H9 (cell line): ENCODE results near the gene SCFD1. TPM values are rescaled to one million over a fixed set of nuclear protein-coding genes. Genes with fewer than 3 reads are reported as not detected.

ENCODE experiments used
- DNase-seq: peaks from one replicate; pipeline ENCODE4 v3.0.0-alpha.2; 2017
- H2AFZ ChIP-seq: one replicate; pipeline ENCODE4 v1.6.1; 2013; ENCODE audit warnings: mild to moderate bottlenecking, low read length, control low read depth, moderate library complexity
- H2AK5ac ChIP-seq: 2 replicates; pipeline ENCODE4 v1.6.1; 2013; ENCODE audit warnings: low read length, control low read depth, mixed read lengths; ENCODE audit not compliant: insufficient read length
- H2BK120ac ChIP-seq: one replicate; pipeline ENCODE4 v1.6.1; 2013; ENCODE audit warnings: low read depth, mild to moderate bottlenecking, low read length, control low read depth, inconsistent platforms; ENCODE audit not compliant: poor library complexity, severe bottlenecking
- H2BK12ac ChIP-seq: 2 replicates; pipeline ENCODE4 v1.6.1; 2013; ENCODE audit warnings: low read length, control low read depth, mixed read lengths, low read depth; ENCODE audit not compliant: insufficient read length
- H2BK15ac ChIP-seq: 2 replicates; pipeline ENCODE4 v1.6.1; 2013; ENCODE audit warnings: low read depth, low read length, control low read depth
- H2BK20ac ChIP-seq: one replicate; pipeline ENCODE4 v1.6.1; 2013; ENCODE audit warnings: low read depth, mild to moderate bottlenecking, low read length, control low read depth, inconsistent platforms; ENCODE audit not compliant: poor library complexity, severe bottlenecking
- H2BK5ac ChIP-seq: 2 replicates; pipeline ENCODE4 v1.6.1; 2013; ENCODE audit warnings: low read length, control low read depth, mixed read lengths; ENCODE audit not compliant: insufficient read length
- H3K14ac ChIP-seq: 2 replicates; pipeline ENCODE4 v1.6.1; 2013; ENCODE audit warnings: low read length, control low read depth; ENCODE audit not compliant: insufficient read depth
- H3K18ac ChIP-seq: 2 replicates; pipeline ENCODE4 v1.6.1; 2013; ENCODE audit warnings: low read depth, mild to moderate bottlenecking, mixed read lengths, low read length, control low read depth; ENCODE audit not compliant: insufficient read length
- H3K23ac ChIP-seq: 2 replicates; pipeline ENCODE4 v1.6.1; 2013; ENCODE audit warnings: low read length, control low read depth, mixed read lengths, low read depth; ENCODE audit not compliant: insufficient read length
- H3K23me2 ChIP-seq: 2 replicates; pipeline ENCODE4 v1.6.1; 2013; ENCODE audit warnings: low read depth, mild to moderate bottlenecking, mixed read lengths, low read length, control low read depth; ENCODE audit not compliant: insufficient read length, poor library complexity, severe bottlenecking
- H3K27ac ChIP-seq: 2 replicates; pipeline ENCODE4 v1.5.1; 2013; ENCODE audit warnings: low read length, control low read depth, mixed read lengths, low read depth; ENCODE audit not compliant: insufficient read length
- H3K27me3 ChIP-seq: 2 replicates; pipeline ENCODE4 v1.6.1; 2013; ENCODE audit warnings: low read length, control low read depth, inconsistent platforms; ENCODE audit not compliant: insufficient read depth
- H3K4ac ChIP-seq: 2 replicates; pipeline ENCODE4 v1.6.1; 2013; ENCODE audit warnings: low read depth, mild to moderate bottlenecking, control low read depth, inconsistent platforms, low read length, moderate library complexity
- H3K4me1 ChIP-seq: 2 replicates; pipeline ENCODE4 v1.6.1; 2013; ENCODE audit warnings: low read length, control low read depth, inconsistent platforms; ENCODE audit not compliant: insufficient read depth
- H3K4me2 ChIP-seq: 2 replicates; pipeline ENCODE4 v1.6.1; 2013; ENCODE audit warnings: low read length, control low read depth, mixed read lengths; ENCODE audit not compliant: insufficient read length, insufficient read depth
- H3K56ac ChIP-seq: 2 replicates; pipeline ENCODE4 v1.6.1; 2013; ENCODE audit warnings: low read depth, mild to moderate bottlenecking, mixed read lengths, low read length, control low read depth; ENCODE audit not compliant: insufficient read length
- H3K79me1 ChIP-seq: 2 replicates; pipeline ENCODE4 v1.6.1; 2013; ENCODE audit warnings: low read depth, mild to moderate bottlenecking, moderate library complexity, low read length, control low read depth, inconsistent platforms; ENCODE audit not compliant: insufficient read depth, poor library complexity, severe bottlenecking
- H3K79me2 ChIP-seq: 2 replicates; pipeline ENCODE4 v1.6.1; 2013; ENCODE audit warnings: low read length, control low read depth, inconsistent platforms; ENCODE audit not compliant: insufficient read depth
- H3K9ac ChIP-seq: 2 replicates; pipeline ENCODE4 v1.6.1; 2013; ENCODE audit warnings: low read length, control low read depth, mixed read lengths; ENCODE audit not compliant: insufficient read length; ENCODE audit errors: extremely low read depth
- H3K9me3 ChIP-seq: one replicate; pipeline ENCODE4 v1.6.1; 2013; ENCODE audit warnings: low read depth, low read length, inconsistent platforms; ENCODE audit not compliant: control insufficient read depth
- H3T11ph ChIP-seq: one replicate; pipeline ENCODE4 v1.6.1; 2013; ENCODE audit warnings: mild to moderate bottlenecking, low read length, control low read depth, inconsistent platforms
- H4K20me1 ChIP-seq: one replicate; pipeline ENCODE4 v1.6.1; 2013; ENCODE audit not compliant: control insufficient read depth, insufficient read length, insufficient read depth
- H4K5ac ChIP-seq: 2 replicates; pipeline ENCODE4 v1.6.1; 2013; ENCODE audit warnings: low read depth, mild to moderate bottlenecking, mixed read lengths, low read length, control low read depth; ENCODE audit not compliant: insufficient read length
- H4K8ac ChIP-seq: replicated peaks from 2 replicates; pipeline ENCODE4 v1.6.1; 2013; ENCODE audit warnings: low read length, control low read depth, mixed read lengths, low read depth; ENCODE audit not compliant: insufficient read length
- H4K91ac ChIP-seq: 2 replicates; pipeline ENCODE4 v1.6.1; 2013; ENCODE audit warnings: low read depth, mild to moderate bottlenecking, moderate library complexity, mixed read lengths, low read length, control low read depth; ENCODE audit not compliant: insufficient read length
- H3K27ac Mint-ChIP-seq, 3 experiments: 2 replicates in 2 of 3; 3 replicates in 1 of 3; pipeline ENCODE4 v1.8.0; 2020 to 2021; ENCODE audit warnings: mixed read lengths in 3 of 3, mild to moderate bottlenecking in 1 of 3, moderate library complexity in 1 of 3
- H3K27me3 Mint-ChIP-seq: 2 replicates; pipeline ENCODE4 v1.8.0; 2021; ENCODE audit warnings: low read depth, mild to moderate bottlenecking, moderate library complexity, mixed read lengths
- H3K36me3 Mint-ChIP-seq, 3 experiments: 2 replicates in 2 of 3; 3 replicates in 1 of 3; pipeline ENCODE4 v1.8.0; 2020 to 2021; ENCODE audit warnings: low read depth in 3 of 3, mixed read lengths in 3 of 3; ENCODE audit not compliant: insufficient read depth in 1 of 3
- H3K4me1 Mint-ChIP-seq, 2 experiments: 2 replicates each; pipeline ENCODE4 v1.8.0; 2020; ENCODE audit warnings: mixed read lengths in 2 of 2
- H3K4me3 Mint-ChIP-seq, 2 experiments: 2 replicates in 1 of 2; 3 replicates in 1 of 2; pipeline ENCODE4 v1.8.0; 2020 to 2021; ENCODE audit warnings: mild to moderate bottlenecking in 2 of 2, mixed read lengths in 2 of 2, moderate library complexity in 1 of 2
- H3K9me3 Mint-ChIP-seq, 2 experiments: 2 replicates in 1 of 2; 3 replicates in 1 of 2; pipeline ENCODE4 v1.8.0; 2020; ENCODE audit warnings: mild to moderate bottlenecking in 2 of 2, mixed read lengths in 2 of 2, moderate library complexity in 1 of 2
- WGBS: extraction: QIAGEN DNeasy Blood & Tissue Kit; methylation state at CpG from one replicate; pipeline ENCODE4 v1.1.7; 2013; ENCODE audit warnings: missing lambda C conversion rate, low lambda C conversion rate, mixed read lengths; ENCODE audit not compliant: insufficient read length; ENCODE audit errors: extremely low coverage; 5-methylcytosine and 5-hydroxymethylcytosine counted together
- total RNA-seq: library from RNA; stranded (reverse); gene quantifications from 2 replicates; pipeline ENCODE4 v1.2.1, GENCODE V29; 2021
- TF ChIP-seq, protein P1 (sequence below): fragments of 200-600 bp; sonication (generic); conservative IDR thresholded peaks from 3 replicates; pipeline ENCODE4 v1.8.0; 2021; ENCODE audit warnings: antibody characterized with exemption, mild to moderate bottlenecking

The SCFD1 gene
- total RNA-seq, 1 experiment from 2014 or later: 85.2 TPM

DNA sequence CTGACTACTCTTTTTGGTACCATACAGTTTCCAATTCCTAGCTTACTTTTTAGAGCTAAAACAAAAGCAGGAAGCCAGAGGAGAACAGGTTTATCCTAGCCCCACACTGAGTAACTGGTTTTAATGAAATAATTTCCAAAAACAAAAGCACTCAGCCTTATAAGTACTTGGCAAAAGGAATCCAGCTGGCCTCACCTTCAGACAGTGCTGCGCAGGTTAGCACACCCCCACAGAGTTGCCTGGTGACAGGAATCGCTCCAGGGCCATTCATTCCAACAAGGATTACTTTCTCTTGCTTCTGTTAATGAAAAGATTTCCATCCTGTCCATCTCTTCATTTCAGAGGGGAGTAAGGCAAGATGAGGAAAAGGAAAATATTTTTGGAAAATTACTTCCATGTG lies 84.6 kb downstream of the SCFD1 start:
- Histone ChIP-seq H4K91ac (no peak overlapping the region), H3K9me3 (no peaks in the 10 kb centered on the region), H3K79me2 (no peaks in the 10 kb centered on the region), H3K4me2 (no peak overlapping the region), H3K27ac (no peak overlapping the region), H3T11ph (no peak overlapping the region), H4K5ac (no peak overlapping the region), H3K14ac (no peak overlapping the region), H2BK20ac (no peak overlapping the region), H3K4ac (no peak overlapping the region), H2BK5ac (no peak overlapping the region), H3K18ac (no peak overlapping the region), H2AFZ (no peak overlapping the region), H3K9ac (no peak overlapping the region), H2BK120ac (no peak overlapping the region), H3K56ac (no peak overlapping the region), H2BK15ac (no peak overlapping the region), H3K4me1 (no peaks in the 10 kb centered on the region), H4K20me1 (no peaks in the 10 kb centered on the region), H2AK5ac (no peak overlapping the region), H3K23me2 (no peaks in the 10 kb centered on the region), H3K23ac (no peak overlapping the region), H3K27me3 (no peaks in the 10 kb centered on the region), H3K79me1 (no peaks in the 10 kb centered on the region), H2BK12ac (no peak overlapping the region), H4K8ac (no peak overlapping the region)
- Mint-ChIP-seq H3K4me1 (no peaks in the 10 kb centered on the region), H3K27me3 (no peaks in the 10 kb centered on the region), H3K9me3 (no peaks in the 10 kb centered on the region), H3K36me3 (peaks cover 2 to 16% (median 10%) of the 10 kb centered on the region in 3 experiments; a peak in 4 of 7 replicates), H3K27ac (no peak overlapping the region), H3K4me3 (no peak overlapping the region)
- no peak for DNase-seq
- no CpG with 5 or more reads among the region's 2 CpGs for WGBS
- TF ChIP-seq, protein P1, sequence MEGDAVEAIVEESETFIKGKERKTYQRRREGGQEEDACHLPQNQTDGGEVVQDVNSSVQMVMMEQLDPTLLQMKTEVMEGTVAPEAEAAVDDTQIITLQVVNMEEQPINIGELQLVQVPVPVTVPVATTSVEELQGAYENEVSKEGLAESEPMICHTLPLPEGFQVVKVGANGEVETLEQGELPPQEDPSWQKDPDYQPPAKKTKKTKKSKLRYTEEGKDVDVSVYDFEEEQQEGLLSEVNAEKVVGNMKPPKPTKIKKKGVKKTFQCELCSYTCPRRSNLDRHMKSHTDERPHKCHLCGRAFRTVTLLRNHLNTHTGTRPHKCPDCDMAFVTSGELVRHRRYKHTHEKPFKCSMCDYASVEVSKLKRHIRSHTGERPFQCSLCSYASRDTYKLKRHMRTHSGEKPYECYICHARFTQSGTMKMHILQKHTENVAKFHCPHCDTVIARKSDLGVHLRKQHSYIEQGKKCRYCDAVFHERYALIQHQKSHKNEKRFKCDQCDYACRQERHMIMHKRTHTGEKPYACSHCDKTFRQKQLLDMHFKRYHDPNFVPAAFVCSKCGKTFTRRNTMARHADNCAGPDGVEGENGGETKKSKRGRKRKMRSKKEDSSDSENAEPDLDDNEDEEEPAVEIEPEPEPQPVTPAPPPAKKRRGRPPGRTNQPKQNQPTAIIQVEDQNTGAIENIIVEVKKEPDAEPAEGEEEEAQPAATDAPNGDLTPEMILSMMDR: no peak
